Measurements from ENCODE around the gene KRT8. TPM values are rescaled to one million over a fixed set of nuclear protein-coding genes. Genes with fewer than 3 reads are reported as not detected.
"Not testable (repeated sequence)": the region's sequence is repeated elsewhere in the genome, so short reads cannot be mapped to it uniquely, and the experiment has no call there.

The KRT8 gene
- 1,322 and 1,341 TPM in 2 replicates for total RNA-seq

DNA sequence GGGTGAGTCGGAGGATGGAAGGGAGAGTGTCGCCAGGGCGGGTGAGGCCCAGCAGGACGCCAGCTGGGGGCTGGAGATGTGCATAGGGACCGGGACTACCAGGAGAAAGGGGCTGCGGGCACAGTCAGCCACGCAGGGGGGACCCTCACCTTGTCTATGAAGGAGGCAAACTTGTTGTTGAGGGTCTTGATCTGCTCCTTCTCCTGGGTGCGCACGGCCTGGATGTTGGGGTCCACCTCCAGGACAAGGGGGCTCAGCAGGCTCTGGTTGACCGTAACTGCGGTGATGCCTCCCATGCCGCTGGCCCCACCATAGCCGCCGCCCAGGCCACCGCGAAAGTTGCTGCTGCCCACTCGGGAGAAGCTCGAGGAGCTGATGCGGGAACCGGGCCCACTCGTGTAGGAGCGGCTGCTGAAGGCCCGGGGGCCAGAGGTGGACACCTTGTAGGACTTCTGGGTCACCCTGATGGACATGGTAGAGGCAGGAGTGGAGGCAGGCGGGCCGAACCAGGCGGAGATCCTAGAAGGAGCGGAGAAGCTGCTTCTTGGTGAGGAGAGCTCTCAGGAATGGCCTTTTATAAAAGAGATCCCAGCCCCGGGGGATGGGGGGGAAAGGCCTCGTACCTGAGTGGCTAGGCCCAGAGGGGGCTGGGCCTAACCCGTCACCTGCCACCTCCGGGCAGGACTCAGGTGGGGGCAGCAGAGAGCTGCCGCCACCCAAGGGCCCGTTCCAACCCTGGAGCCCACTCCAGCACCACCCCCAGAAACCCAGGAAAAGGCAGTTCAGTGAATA, at the start of gene KRT8:
TSS of gene KRT8 (minus strand) at position 568 of the 792 bp plus-strand sequence. CDS start at position 473, 95 bp downstream.
- peak within 1 kb of the TSS; percentile 73 for H3K4me3 ChIP-seq (ENCODE audit: low read depth, low read length)
- TF ChIP-seq, protein P1, sequence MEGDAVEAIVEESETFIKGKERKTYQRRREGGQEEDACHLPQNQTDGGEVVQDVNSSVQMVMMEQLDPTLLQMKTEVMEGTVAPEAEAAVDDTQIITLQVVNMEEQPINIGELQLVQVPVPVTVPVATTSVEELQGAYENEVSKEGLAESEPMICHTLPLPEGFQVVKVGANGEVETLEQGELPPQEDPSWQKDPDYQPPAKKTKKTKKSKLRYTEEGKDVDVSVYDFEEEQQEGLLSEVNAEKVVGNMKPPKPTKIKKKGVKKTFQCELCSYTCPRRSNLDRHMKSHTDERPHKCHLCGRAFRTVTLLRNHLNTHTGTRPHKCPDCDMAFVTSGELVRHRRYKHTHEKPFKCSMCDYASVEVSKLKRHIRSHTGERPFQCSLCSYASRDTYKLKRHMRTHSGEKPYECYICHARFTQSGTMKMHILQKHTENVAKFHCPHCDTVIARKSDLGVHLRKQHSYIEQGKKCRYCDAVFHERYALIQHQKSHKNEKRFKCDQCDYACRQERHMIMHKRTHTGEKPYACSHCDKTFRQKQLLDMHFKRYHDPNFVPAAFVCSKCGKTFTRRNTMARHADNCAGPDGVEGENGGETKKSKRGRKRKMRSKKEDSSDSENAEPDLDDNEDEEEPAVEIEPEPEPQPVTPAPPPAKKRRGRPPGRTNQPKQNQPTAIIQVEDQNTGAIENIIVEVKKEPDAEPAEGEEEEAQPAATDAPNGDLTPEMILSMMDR (IDR thresholded peaks at IDR 0.05; ENCODE audit: insufficient read depth, low read length, poor library complexity, severe bottlenecking) = peak; percentile 86
- H3K36me3 ChIP-seq (ENCODE audit: control insufficient read depth, insufficient read depth, low read length); H3K27me3 ChIP-seq (ENCODE audit: control insufficient read depth, insufficient read depth, low read length); DNase-seq (ENCODE audit: low read depth): not testable (repeated sequence)

DNA sequence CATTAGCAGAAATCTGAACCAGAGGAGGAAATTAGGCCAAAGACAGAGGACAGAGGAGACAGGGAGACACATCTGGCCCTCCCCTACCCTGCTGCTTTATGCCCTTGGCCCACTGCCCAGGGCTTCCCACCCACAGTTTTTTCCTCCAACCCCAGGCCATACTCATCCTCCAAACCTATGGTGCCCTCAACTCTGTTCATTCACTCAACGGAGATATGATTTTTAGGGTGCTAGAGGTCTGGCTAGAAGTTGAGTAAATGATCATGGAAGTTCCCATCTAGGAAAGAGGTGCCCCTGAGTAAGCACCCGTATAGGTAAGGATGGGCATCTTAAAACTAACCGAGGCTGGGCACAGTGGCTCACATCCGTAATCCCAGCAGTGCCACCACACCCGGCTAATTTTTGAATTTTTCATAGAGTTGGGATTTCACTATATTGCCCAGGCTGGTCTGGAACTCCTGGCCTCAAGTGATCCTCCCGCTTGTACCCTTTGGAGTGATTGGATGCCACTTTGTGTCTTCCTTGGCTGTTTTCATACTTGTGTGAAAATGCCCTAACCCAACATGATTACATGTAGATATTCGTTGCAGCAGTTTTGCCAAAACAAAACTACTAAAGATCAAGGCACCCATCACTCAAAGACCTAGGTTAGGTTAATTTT, 48.4 kb upstream of the KRT8 start:
- H3K27me3 ChIP-seq (ENCODE audit: control insufficient read depth, insufficient read depth, low read length) = no peaks in the 10 kb centered on the region
- TF ChIP-seq, protein P1 (IDR thresholded peaks at IDR 0.05; ENCODE audit: insufficient read depth, low read length, poor library complexity, severe bottlenecking) = no peak
- no peak for DNase-seq (ENCODE audit: low read depth)
- H3K36me3 ChIP-seq (ENCODE audit: control insufficient read depth, insufficient read depth, low read length) = peaks cover 4% of the 10 kb centered on the region
- no peak overlapping the region for H3K4me3 ChIP-seq (ENCODE audit: low read depth, low read length)

DNA sequence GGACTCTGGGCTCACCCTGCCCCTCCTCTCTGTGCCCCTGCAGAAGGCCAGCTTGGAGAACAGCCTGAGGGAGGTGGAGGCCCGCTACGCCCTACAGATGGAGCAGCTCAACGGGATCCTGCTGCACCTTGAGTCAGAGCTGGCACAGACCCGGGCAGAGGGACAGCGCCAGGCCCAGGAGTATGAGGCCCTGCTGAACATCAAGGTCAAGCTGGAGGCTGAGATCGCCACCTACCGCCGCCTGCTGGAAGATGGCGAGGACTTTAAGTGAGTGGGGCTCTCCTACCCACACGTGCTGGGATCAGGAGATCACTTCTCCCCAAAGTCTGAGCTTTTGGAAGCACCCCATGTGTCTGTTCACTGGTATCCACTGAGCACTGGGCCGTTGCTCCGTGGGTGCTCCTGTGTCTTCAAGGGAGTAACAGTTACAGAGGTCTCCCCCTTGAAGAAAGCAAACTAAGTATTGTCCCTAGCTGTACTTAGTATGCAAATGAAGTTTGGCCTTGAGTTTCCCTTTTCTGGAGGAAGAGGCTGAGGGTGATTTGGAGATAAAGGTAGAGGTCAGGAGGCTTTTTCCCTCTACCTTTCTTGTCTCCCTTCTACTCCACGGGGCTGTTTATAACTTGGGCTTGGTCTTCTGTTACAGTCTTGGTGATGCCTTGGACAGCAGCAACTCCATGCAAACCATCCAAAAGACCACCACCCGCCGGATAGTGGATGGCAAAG, 47.4 kb upstream of the KRT8 start:
- no peak for DNase-seq (ENCODE audit: low read depth)
- TF ChIP-seq, protein P1 (IDR thresholded peaks at IDR 0.05; ENCODE audit: insufficient read depth, low read length, poor library complexity, severe bottlenecking) = peak; percentile 21
- peak overlapping the region; percentile 25 for H3K4me3 ChIP-seq (ENCODE audit: low read depth, low read length)
- H3K27me3 ChIP-seq (ENCODE audit: control insufficient read depth, insufficient read depth, low read length) = no peaks in the 10 kb centered on the region
- peaks cover 4% of the 10 kb centered on the region for H3K36me3 ChIP-seq (ENCODE audit: control insufficient read depth, insufficient read depth, low read length)

- Histone ChIP-seq H3K36me3 (ENCODE audit: control insufficient read depth, insufficient read depth, low read length) (peaks cover 4% of the 10 kb centered on the region), H3K27me3 (ENCODE audit: control insufficient read depth, insufficient read depth, low read length) (no peaks in the 10 kb centered on the region), H3K4me3 (ENCODE audit: low read depth, low read length) (peak overlapping the region; percentile 83)
- DNase-seq (ENCODE audit: low read depth) = no peak
- TF ChIP-seq, protein P1 (IDR thresholded peaks at IDR 0.05; ENCODE audit: insufficient read depth, low read length, poor library complexity, severe bottlenecking) = no peak
These were observed 46.8 kb upstream of the KRT8 start for GRCh38 chr12:52951640-52952039.

GRCh38 chr12:52951126-52951525, 46.2 kb upstream of the KRT8 start:
- TF ChIP-seq, protein P1 (IDR thresholded peaks at IDR 0.05; ENCODE audit: insufficient read depth, low read length, poor library complexity, severe bottlenecking) = no peak
- H3K36me3 ChIP-seq (ENCODE audit: control insufficient read depth, insufficient read depth, low read length) = peaks cover 4% of the 10 kb centered on the region
- H3K27me3 ChIP-seq (ENCODE audit: control insufficient read depth, insufficient read depth, low read length) = no peaks in the 10 kb centered on the region
- H3K4me3 ChIP-seq (ENCODE audit: low read depth, low read length) = peak overlapping the region; percentile 83
- DNase-seq (ENCODE audit: low read depth) = no peak

Data from kidney epithelial cell (primary cell).